ENCODE data around the gene RPTOR.
"Not testable (repeated sequence)": the region's sequence is repeated elsewhere in the genome, so short reads cannot be mapped to it uniquely, and the experiment has no call there.

RPTOR gene

DNA sequence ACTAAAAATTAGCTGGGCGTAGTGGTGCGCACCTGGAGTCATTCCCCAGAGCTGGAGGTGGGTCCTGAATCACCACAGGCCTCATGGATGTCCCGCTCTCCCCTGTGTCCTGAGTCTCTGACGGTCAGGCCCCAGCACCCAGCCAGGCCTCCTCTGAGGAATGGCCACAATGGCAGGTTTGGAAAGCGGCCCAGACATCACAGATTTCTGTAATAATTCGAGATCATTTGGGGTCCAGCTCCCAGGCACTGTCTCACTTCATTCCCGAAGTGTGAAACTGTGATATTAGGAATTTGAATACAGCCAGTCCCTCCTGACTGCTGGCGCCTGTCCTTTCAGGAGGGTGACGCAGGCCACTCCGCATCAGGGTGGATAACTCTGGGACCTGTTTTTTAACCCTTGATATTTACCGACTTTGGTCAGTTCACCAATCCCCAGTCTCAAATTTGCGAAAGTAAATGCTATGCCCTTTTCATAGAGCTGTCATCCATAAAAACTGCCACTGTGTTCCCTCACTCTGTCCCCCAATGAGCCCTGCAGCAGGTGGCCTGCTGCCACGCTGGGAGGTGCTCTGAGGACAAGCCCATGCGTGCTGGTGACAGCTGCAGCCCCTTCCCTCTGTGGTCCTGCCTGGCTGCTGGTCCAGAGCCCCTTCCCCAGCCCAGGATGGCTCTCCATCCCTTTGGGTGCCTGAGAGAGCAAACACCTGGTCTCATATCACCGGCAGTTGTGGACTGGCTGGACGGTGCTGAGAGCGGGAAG lies 28.3 kb upstream of the RPTOR start:
- no peak for DNase-seq

DNA sequence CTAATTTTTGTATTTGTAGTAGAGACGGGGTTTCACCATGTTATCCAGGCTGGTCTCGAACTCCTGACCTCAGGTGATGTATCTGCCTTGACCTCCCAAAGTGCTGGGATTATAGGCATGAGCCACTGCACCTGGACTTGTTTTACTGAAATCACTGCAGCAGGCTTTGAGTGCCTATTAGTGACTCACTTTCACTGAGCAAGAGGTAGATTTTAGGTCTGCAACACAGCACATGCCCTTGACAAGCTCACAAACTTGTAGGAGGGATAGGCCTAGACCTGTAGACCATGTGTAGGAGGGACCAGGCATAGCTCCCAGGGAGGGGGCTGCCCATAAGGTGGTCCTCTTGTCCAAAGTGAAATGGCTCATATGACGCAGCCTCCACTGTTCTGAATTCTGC lies 27.0 kb upstream of the RPTOR start:
- DNase-seq = no peak

DNA sequence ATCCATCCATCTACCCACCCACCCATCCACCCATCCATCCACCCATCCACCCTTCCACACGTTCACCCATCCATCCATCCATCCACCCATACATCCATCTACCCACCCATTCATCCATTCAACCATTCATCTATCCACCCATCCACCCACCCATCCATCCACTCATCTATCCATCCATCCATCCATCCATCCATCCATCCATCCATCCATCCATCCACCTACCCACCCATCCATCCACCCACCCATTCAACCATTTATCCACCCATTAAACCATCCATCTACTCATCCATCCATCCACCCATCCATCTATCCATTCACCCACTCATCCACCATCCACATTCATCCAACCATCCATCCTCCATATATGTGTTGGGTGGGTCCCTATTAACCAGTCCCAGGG lies 26.2 kb upstream of the RPTOR start:
- DNase-seq = no peak

DNA sequence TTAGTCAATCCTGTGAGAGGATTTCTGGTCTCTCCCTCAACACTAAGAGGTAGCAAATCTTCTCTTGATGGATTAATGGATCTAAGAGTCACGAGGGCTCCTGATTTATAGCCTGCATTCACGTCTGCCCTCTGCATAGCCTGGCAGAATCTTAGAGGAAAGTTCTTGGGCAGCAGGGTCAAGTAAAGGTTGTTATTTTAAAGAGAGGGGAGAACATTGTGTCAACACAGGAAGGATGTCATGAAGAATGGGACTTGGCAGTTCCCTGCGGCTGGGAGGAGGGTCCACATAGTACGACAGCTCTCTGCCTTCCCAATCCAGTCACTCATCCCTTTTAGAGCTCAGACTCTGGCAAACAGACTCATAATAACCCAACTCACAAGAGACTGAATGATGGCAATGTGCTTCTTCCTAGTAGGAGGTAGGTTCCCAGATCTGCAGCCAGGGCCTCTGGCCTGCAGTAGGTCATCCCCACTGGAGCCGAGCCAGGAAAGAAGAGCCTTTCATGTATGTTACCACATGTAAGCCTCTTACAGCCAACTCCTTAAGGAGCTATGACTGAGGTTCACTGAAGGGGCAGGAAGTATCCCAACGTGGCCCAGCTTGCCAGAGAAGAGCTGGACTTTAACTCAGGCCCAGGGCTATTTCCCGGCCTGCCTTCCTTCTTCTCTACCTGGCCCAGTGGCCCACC lies 25.4 kb upstream of the RPTOR start:
- DNase-seq = no peak

DNA sequence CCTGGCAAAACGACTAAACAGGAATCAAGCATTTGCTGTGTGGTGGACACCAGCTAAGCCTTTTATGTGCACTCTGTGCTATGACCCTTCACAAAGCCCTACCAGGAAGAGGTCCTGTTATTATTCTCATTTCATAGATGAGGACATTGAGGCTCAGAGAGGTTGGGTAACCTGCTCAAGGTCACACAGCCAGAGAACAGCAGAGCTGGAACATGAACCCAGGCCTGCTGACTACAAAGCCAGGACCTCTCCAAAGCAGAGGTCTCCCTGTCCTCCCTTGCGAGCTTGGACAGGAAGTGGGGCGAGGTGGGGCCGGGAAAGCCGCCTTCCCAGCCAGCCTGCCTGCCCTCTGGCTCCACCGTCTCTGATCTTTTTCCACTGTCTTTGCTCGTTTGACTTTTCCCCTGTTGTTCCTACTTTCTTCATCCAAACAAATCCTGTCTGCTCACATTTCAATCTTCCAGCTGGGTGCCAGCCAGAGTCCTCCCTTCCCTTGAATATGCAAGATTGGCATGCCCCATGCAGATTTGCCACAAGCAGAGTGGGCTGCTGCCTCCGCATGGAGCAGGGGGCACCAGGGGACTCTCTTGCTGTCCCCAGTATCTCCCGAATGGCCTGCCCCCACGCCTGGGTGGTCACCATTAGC lies 23.7 kb upstream of the RPTOR start:
- no peak for DNase-seq

DNA sequence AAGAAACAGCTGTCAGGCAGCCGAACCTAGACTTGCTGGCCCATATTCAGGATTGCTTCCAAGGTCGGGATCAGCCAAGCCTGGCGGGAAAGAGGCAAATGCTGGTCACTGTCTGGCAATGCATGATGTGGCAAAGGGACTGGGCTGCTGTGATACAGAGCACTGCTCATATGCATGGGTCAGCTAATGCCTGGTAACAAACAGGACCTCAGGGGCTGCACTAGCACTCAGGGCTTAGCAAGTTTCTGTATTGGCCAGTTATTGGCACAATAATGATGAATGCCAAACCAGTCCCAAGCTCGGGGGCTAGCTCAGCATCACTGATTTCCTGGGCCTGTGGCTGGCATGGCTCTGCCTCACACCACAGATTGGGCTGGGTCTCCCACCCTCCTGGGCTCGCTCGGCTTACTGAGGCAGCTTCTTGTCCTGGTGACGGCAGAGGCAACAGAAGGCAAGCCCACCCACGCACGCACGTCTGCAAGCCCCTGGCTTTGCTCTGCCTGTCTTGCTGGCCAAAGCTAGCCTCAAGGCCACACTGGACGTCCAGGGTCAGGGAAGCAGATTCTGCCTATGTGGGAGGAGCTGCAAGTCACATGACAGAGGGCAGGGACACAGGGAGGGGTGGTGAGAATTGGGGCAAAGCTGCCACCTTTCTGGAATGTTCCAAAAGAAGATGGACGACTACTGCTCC lies 21.4 kb upstream of the RPTOR start:
- DNase-seq = no peak

DNA sequence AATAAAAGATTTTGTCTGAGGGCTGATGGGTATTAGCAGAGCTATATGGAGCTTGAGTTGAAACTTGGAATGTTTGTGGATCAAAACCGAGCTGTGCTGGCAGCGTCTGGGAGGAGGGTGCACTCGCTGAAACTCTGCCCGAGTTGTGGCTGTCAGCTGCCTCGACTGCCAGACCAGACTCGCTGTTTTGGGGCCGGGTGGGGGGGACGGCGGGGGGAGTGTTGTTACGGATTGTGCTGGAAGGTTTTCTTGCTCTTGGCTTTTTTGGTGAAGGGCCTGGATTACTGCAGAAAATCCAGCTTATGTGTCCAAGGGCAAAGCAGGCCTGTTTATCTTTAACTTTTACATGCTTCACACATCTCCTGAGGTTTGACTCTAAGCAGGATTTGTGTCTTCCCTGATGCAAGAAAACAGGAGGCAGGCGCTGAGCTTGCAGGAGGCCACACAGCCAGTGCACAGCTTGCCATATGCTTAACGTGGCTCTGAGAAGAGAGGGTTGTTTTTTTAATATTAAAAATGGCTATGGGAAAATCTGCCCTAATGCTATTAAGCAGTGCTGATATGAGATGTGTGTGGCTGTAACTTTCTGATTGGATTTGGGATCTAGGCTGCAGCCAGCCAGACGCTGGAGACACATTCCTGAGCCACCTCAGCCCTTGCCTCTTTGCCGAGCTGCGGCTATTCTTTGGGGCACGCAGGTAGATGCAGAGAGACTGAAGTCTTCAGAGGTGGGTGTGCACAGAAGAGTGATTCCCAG lies 20.5 kb upstream of the RPTOR start:
- DNase-seq = no peak

DNA sequence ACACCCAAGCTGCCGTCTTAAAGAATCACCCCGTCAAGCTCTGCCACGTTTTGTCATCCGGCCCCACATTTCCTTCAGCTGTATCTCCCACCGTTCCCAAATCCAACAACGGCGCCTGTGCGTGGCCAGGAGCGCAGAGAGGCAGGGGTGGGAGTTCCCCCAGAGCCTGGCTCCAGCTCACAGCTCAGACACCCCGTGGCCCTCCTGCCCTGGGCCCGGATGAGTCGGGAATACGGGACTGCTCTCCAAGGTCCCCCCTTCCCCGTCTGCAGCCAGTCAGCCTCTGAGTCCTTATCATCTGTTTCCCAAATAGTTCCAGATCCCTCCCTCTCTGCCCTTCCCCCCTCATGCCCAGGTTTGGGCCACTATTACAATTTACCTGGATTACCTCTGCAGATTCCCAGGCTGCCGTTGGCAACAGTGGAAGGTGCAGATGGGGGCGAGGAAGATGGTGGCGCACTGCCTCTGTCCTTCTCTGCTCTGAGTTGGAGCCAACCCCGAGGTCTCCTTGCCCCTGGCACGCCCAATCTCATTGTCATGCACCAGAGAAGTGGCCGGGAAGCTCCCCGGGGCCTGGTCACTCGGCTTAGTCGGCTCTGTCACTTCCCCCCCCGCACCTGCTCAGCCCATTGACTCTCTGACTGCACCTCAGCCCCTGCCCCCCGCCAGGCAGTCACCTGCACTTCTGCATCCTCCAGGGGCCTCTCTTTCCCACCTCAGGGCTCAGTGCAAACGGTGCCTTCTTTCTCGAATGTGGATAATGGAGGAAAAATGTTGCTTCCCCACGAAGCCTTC lies 18.3 kb upstream of the RPTOR start:
- DNase-seq = no peak

DNA sequence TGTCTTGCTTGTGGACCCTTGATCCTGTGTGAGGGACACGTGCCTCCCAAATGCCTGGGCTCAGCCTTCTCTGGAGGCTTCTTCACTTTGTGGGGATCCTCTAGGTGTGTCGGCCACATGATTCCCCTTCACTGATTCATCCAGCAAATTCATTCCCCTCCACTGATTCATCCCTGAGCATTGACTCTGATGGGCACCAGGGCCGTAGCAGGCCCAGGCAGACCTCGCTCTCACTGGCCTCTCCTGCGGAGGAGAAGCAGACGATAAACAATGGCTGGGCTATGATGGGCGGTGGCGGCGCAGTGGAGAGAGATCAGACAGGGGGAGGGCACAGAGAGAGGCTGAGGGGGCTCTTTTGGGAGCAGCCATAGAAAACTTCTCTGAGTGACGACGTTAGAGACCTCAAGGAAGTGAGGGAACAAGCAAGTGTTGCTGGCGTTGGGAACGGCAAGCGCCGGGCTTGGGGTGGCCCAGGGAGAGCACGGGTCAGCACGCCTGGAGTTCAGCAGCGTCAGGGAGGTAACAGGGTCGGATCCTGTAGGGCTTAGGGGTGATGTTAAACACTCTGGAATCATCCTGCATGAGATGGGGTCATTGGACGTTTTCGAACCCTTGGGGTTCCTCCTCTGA lies 17.5 kb upstream of the RPTOR start:
- no peak for DNase-seq

DNA sequence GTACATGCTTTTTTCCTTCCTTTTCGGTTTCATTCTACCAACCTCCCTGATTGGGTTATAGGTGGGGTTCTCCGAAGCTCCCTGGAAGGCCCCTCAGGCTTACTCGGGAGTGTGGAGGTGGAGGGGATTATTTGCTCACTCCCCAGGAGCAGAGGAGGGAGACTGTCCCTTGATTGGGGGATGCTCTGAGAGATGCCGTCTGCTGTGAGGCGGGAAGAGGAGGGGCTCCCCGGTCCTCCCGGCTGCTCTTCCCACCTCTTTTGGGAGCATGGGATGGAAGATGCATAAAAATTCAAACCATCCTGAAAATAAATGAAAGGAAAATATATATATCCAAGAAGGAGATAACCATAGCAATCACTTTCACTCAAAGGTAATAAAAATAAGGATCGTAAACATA lies 16.1 kb upstream of the RPTOR start:
- no peak for DNase-seq

DNA sequence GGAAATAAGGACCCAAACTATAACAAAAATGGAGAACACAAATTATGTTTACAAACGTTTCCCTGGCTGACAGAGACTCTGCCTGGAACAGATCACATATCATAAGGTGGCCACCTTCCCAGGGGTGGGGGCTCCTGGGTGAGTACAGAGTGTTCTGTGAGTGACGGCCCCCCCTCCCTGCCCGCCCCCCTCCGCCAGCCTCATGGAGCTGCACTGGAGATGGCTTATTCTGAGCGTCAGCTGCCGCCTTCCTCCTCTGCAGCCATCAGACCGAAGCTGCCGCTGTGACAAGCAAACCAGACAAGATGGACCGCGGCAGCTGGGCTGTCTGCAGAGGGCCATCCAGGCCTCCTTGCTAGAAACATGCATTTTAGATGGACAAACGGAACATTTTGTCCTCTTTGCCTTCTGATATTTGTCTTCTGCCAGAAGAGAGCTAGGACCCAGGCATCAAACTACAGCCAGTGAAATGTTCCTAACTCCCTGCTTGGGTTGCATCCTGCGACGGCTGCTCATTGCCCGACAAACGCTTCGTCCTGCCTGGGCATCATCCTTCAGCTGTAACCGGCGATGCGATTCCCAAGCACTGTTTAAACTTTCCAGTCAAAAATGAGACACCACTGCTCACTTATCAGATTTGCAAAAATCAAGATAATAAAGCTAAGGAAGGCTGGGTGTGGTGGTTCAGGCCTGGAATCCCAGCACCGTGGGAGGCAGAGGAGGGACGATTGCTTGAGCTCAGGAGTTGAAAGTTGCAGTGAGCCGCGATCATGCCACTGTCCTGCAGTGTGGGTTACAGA lies 15.3 kb upstream of the RPTOR start:
- no peak for DNase-seq

DNA sequence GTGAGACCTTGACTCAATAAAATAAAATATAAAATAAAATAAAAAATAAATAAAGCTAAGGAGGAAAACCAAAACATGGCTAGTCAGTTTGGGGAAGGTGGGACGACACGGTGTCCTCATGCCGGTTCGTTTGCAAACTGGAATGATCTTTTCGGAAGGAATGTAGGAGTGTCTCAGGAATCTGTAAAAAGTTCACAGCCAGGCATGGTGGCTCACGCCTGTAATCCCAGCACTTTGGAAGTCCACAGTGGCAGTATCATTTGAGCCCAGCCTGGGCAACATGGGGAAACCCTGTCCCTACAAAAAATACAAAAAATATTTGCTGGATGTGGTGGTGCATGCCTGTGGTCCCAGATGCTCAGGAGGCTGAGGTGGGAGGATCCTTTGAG lies 14.7 kb upstream of the RPTOR start:
- no peak for DNase-seq

DNA sequence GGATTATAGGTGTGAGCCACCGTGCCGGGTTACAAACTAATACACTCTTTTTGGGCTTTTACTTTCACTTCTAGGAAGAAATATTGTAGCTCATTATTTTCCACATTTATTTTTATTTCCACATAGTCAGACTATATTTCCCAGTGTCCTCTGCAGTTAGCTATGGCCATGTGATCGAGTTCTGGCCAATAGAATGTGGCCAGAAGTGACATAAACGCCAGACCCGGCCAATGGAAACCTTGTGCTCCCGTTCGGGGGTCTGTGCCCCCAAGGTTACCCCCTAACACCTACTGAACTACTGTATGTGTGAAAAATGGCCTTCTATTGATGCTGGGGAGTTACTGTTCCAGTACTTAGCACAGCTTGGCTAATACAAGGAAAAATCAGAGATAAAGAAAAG lies 13.2 kb upstream of the RPTOR start:
- no peak for DNase-seq

DNA sequence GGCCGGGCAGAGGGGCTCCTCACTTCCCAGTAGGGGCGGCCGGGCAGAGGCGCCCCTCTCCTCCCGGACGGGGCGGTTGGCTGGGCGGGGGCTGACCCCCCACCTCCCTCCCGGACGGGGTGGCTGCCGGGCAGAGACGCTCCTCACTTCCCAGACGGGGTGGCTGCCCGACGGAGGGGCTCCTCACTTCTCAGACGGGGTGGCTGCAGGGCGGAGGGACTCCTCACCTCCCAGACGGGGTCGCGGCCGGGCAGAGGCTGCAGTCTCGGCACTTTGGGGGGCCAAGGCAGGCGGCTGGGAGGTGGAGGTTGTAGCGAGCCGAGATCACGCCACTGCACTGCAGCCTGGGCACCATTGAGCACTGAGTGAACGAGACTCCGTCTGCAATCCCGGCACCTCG lies 7.3 kb upstream of the RPTOR start:
- DNase-seq = not testable (repeated sequence)

DNA sequence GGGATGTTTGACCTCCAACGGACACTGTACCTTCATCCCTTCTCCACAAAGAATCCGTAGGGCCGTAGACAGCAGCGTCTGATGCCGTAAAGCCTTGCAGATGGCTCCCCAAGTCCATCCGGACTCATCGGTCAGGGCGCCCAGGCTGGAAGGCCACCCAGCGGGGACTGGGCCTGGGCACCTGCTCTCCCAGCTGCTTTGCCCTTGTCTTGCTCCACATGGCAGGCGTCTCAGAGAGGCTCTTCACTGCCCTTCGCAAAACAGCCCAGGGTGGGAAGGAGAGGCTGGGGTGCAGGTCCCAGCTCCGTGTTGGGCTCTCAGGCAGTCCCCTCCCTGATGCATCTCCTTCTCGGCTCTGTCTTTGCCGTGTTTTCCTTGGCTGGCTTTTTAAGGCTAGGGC lies 6.2 kb upstream of the RPTOR start:
- DNase-seq = no peak

DNA sequence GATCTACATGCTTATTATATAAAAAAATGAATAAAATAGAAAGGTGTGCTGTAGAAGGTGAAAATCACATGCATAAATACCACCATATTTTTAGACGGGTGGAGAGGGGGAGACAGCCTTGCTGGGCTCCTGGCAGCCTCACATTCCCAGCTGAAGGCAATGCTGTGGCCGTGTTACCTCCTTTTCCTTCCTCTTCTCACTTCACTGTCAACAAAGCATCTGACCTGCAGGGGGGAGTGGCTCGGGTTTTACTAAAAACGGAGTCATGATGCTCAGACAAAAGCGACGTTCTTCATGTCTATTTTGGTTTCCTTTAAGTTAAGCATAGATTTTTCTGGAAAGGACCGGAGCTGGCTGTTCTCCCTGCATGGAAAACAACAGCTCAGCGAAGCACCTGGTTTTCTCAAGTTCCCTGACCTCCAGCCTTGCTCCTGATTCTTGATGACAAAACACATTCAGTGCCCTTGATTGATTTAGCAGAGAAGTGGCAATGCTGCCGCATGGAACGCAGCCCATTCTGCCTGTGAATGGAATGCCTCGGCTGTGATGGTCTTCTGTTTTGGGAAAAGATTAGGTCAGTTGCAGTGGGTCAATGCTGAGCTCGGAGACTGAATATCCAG lies 5.5 kb upstream of the RPTOR start:
- DNase-seq = peak; percentile 40

DNA sequence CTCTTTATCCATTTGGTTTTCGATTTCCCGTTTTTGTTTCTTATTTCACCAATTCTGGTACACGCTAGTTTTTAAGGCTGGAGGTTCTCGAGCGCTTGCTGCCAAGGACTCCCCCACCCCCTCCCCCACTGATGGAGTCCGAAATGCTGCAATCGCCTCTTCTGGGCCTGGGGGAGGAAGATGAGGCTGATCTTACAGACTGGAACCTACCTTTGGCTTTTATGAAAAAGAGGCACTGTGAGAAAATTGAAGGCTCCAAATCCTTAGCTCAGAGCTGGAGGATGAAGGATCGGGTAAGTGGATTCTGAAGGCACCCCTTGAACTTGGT lies 825 bp downstream of the RPTOR start:
- no peak for DNase-seq

DNA sequence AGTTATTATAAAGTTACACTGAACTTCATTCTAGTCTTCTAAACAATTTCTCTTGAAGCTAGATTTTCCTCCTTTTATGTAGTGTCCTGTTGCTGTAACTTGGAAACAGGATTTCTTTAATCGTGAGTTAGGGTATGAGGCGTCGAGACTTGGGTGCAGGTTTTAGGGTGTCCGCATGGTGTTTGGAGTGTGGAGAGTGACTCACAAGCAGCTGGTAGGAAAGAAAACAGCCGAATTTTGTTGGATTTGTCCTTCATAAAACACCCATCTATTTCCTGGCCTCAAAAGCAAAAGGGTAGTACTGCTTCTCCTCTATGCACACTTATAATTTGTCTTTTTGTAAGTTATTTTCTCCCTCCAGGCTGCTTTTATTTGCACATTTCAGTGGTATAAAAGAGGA lies 1.6 kb downstream of the RPTOR start:
- peak; percentile 31 for DNase-seq

DNA sequence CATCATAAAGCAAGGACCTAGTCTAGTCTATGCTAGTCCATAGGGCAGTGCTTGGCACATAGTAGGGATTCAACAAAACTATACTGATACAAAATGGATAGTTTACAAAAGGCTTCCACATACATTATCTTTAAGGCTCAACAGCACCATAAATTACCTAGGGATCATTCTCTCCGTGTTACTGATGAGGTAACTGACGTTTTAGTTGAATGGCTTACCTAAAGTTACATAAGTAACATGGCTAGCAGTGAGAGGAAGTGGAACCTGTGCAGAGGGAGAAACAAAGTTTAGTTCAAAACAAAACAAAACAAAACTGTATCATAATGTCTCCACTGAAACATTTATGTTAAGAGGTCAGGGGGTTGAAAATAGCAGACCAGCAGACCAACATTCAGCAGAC lies 7.9 kb downstream of the RPTOR start:
- DNase-seq = no peak

DNA sequence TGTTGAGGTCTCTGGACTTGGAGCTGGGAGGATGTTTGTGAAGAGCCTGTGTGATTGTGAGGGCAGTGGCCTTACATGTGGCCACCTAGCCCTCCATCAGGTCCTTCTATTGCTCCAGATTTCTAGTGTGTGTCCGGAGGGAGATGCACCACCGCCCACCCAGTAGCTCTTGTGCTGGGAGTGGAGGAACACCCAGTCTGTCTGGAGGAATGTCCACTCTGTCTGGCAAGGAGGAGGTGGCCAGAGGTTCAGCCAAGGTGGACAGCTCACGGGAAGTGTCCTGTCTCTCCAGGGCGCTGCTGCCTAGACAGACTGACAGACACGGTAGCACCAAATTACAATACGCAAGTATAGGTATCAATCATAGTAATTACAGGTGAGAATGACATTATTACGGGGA lies 10.6 kb downstream of the RPTOR start:
- DNase-seq = no peak
